Dermis blood vessel endothelial cell (primary cell): ENCODE results near the gene C4B. TPM values are rescaled to one million over a fixed set of nuclear protein-coding genes. Genes with fewer than 3 reads are reported as not detected.
"Not testable (repeated sequence)": the region's sequence is repeated elsewhere in the genome, so short reads cannot be mapped to it uniquely, and the experiment has no call there.

ENCODE experiments used
- DNase-seq: peaks from one replicate; pipeline ENCODE4 v3.0.0; 2010
- total RNA-seq: library from RNA; depleted of rRNA; stranded (reverse); fragments of >200 nt; gene quantifications from 2 replicates; pipeline ENCODE4 v1.2.3, GENCODE V29; 2014

Gene C4B
- total RNA-seq, 1 donor from 2014 or later: 2.6 TPM

DNA sequence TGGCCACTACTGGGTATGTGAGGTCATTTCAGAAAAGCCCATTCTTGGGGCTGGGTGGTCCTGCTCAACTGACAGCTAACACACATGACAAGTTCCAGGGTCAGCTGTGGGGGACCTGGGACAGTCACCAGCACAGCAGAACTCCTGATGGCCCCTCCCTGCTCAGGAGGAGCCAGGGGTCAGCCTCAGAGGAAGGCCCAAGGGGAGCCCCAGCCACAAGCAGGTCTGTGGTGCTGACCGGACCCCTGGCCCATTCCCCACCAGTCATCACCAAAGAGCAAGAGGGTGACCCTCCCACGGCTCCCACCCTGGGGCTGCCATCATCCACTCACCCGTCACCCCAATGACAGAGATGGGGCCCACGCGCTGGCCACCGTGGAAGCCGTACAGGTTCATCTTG is 41.7 kb downstream of the C4B start:
- no peak for DNase-seq

DNA sequence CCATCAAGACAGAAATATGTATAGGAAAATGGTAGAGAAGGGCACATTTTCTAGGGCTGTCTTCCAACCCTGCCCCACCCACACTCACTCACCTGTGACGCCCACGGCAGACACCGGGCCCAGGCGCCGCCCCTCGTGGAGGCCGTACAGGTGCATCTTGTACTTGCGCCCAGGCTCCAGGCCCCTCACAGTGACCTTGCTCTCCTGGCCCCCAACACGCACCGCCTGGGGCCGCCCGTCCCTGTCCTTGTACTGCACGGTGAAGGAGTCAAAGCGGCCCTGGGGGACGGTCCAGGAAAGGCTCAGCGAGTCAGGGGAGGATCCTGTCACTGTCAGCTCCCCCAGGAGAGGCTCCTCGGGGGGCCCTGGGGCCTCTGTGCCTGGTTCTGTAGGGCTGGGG is 43.4 kb downstream of the C4B start:
- no peak for DNase-seq

- DNase-seq: peak; percentile 79
These were observed 43.9 kb downstream of the C4B start for GRCh38 chr6:32058511-32058963.

GRCh38 chr6:32060966-32061655 is 46.5 kb downstream of the C4B start:
- DNase-seq: no peak

GRCh38 chr6:32064706-32065105 is 50.1 kb downstream of the C4B start:
- DNase-seq: no peak

DNA sequence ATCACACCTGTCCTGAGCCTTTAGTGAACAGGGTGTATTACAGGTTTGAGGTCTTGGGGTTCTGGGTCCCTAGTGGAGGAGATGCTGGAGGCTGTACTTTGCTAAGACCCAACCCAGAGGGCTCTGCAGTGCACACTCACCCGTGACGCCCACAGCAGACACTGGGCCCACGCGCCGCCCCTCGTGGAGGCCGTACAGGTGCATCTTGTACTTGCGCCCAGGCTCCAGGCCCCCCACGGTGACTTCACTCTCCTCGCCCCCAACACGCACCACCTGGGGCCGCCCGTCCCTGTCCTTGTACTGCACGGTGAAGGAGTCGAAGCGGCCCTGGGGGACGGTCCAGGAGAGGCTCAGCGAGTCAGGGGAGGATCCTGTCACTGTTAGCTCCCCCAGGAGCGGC is 52.9 kb downstream of the C4B start:
- DNase-seq: not testable (repeated sequence)

DNA sequence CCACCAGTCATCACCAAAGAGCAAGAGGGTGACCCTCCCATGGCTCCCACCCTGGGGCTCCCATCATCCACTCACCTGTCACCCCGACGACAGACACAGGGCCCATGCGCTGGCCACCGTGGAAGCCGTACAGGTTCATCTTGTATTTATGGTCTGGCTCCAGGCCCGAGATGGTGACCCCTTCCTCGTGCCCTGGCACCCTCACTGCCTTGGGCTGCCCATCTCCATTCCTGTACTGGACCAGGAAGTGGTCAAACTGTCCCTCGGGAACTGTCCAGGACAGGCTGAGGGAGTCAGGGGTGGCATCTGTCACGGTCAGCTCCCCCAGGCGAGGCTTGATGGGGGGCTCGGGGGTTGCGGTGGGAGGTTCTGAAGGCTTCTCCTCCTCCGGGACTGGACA is 53.7 kb downstream of the C4B start:
- DNase-seq: not testable (repeated sequence)

- no peak for DNase-seq
These were observed 54.3 kb downstream of the C4B start for GRCh38 chr6:32068867-32069266.

- no peak for DNase-seq
These were observed 54.9 kb downstream of the C4B start for GRCh38 chr6:32069460-32069859.

- no peak for DNase-seq
These were observed 55.4 kb downstream of the C4B start for GRCh38 chr6:32069878-32070515.

- no peak for DNase-seq
These were observed 56.4 kb downstream of the C4B start for GRCh38 chr6:32070814-32071543.

GRCh38 chr6:32073101-32073500 is 58.5 kb downstream of the C4B start:
- DNase-seq: no peak

- no peak for DNase-seq
These were observed 59.0 kb downstream of the C4B start for GRCh38 chr6:32073613-32074012.

GRCh38 chr6:32074996-32075532 is 60.5 kb downstream of the C4B start:
- no peak for DNase-seq

DNA sequence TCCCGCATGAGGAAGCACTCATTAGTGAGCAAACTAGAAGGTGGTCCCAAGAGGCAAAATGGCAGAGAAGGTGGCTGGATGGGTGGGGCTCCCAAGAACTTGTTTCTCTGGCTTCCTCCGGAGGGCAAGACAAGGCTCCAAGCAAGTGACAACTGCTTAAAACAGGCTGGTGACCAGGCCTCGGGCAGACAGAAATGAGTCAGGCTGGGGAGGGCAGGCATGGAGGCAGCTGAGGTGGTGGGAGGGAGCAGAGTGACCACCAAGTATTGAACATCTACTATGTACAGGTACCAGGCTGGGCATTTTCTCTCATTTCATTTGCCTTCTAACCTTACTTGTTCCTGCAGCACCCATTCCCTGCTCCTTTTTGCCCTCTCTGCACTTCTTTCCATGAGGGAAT is 61.2 kb downstream of the C4B start:
- DNase-seq: no peak

DNA sequence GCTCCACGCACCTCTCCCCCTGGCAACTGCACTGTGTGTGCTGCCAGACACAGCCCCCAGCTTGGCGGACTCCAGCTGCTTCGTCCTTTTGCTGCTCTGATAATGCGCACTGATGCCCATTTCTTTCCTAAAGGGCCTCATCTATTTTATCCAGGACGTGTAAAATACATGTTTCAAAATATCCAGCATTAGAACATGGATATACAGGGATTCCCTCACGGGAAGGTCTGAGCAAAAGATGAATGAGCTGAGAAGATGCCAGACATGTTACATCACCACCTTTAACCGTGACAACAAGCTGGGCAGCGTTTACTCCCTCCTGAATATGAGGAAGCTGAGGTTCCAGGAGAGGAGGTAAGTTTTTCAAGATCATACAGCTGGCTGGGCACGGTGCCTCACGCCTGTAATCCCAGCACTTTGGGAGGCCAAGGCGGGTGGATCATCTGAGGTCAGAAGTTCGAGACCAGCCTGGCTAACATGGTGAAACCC is 61.8 kb downstream of the C4B start:
- peak; percentile 7 for DNase-seq

GRCh38 chr6:32079566-32080290 is 65.1 kb downstream of the C4B start:
- DNase-seq: no peak

- DNase-seq: peak; percentile 50
These were observed 66.8 kb downstream of the C4B start for GRCh38 chr6:32081168-32081990.

DNA sequence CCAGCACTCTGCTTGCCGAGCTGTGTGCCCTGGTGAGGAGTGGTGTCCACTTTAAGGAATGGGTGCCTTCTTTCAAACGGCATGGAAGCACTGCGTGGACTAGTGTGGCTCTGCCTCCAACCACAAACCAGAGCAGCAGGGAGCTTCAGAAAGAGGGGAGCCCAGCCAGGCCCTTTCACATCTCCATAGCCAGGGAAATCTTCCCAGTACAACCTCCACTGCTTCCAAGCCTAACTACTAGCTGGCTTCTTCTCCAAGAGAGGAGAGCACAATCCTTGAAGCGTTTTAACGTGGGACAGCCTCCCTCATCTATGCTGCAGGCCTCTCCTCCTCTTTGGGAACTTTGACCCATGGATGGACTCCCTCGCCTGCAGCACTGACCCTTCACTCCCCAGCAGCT is 67.9 kb downstream of the C4B start:
- no peak for DNase-seq

- DNase-seq: no peak
These were observed 68.3 kb downstream of the C4B start for GRCh38 chr6:32082935-32083334.
